H1 (cell line): ENCODE results near the gene OLR1. TPM values are rescaled to one million over a fixed set of nuclear protein-coding genes. Genes with fewer than 3 reads are reported as not detected.

Experiments
- CTCF ChIA-PET: fragments of 300-600 bp; sonication (Branson Sonifier 250); formaldehyde crosslinking; loops from one replicate; lab custom pipeline; 2021; ENCODE audit not compliant: partially characterized antibody; lab: Charles Lee
- POLR2A ChIA-PET: fragments of 300-600 bp; sonication (Branson Sonifier 250); formaldehyde crosslinking; loops from one replicate; lab custom pipeline; 2021; ENCODE audit warnings: inconsistent platforms; ENCODE audit not compliant: partially characterized antibody; lab: Charles Lee
- DNase-seq, 2 experiments: peaks; one replicate each; pipeline versions ENCODE4 v3.0.0 to v3.0.0-alpha.2; 2010 to 2022; ENCODE audit warnings: low spot score in 2 of 2, low read depth in 1 of 2, mixed read lengths in 1 of 2
- FAIRE-seq: peaks from 2 replicates; lab custom pipeline; 2011; peaks lifted over from hg19 to GRCh38; lab: Jason Lieb, UNC
- H2AFZ ChIP-seq: 2 replicates; pipeline ENCODE4 v1.8.1; 2012; ENCODE audit warnings: low read length, inconsistent platforms
- H2AK5ac ChIP-seq: 2 replicates; pipeline ENCODE4 v1.6.1; 2013; ENCODE audit warnings: low read depth, low read length
- H2BK120ac ChIP-seq: replicated peaks from 2 replicates; pipeline ENCODE3; 2013; ENCODE audit warnings: low read depth, low read length, inconsistent platforms
- H2BK12ac ChIP-seq: 2 replicates; pipeline ENCODE4 v1.6.1; 2013; ENCODE audit warnings: low read depth, low read length
- H2BK15ac ChIP-seq: 2 replicates; pipeline ENCODE4 v1.6.1; 2013; ENCODE audit warnings: low read length
- H2BK20ac ChIP-seq: 2 replicates; pipeline ENCODE4 v1.6.1; 2013; ENCODE audit warnings: low read length
- H2BK5ac ChIP-seq: 2 replicates; pipeline ENCODE4 v1.6.1; 2013; ENCODE audit warnings: low read depth, low read length
- H3K14ac ChIP-seq: 2 replicates; pipeline ENCODE4 v1.6.1; 2013; ENCODE audit warnings: inconsistent platforms; ENCODE audit not compliant: insufficient read length
- H3K18ac ChIP-seq: 2 replicates; pipeline ENCODE4 v1.6.1; 2013; ENCODE audit warnings: low read length; ENCODE audit errors: extremely low read depth
- H3K23ac ChIP-seq: 2 replicates; pipeline ENCODE4 v1.6.1; 2013; ENCODE audit warnings: inconsistent platforms; ENCODE audit not compliant: insufficient read length
- H3K23me2 ChIP-seq: 2 replicates; pipeline ENCODE4 v1.6.1; 2013; ENCODE audit warnings: low read depth, low read length
- H3K27ac ChIP-seq: 2 replicates; pipeline ENCODE4 v1.6.1; 2011; ENCODE audit warnings: low read depth, low read length, inconsistent platforms
- H3K27me3 ChIP-seq, 4 experiments: replicated peaks in 1 of 4; 1 replicate in 1 of 4; 2 replicates in 3 of 4; pipeline versions ENCODE4 v1.6.1 to v1.8.1; 2011 to 2013; ENCODE audit warnings: low read length in 3 of 4, mild to moderate bottlenecking in 3 of 4, inconsistent platforms in 2 of 4, mixed read lengths in 2 of 4, moderate library complexity in 1 of 4; ENCODE audit not compliant: control insufficient read depth in 3 of 4, insufficient read depth in 3 of 4; ENCODE audit errors: extremely low read depth in 1 of 4
- H3K36me3 ChIP-seq, 4 experiments: 2 replicates each; pipeline versions ENCODE4 v1.6.1 to v1.8.1; 2011 to 2013; ENCODE audit warnings: mild to moderate bottlenecking in 4 of 4, low read length in 3 of 4, moderate library complexity in 2 of 4, control low read depth in 1 of 4, inconsistent platforms in 1 of 4; ENCODE audit not compliant: insufficient read depth in 4 of 4, control insufficient read depth in 2 of 4
- H3K4ac ChIP-seq: replicated peaks from 2 replicates; pipeline ENCODE3; 2013; ENCODE audit warnings: low read length, low read depth, mixed read lengths, inconsistent platforms; ENCODE audit not compliant: insufficient read length
- H3K4me1 ChIP-seq, 4 experiments: replicated peaks in 1 of 4; 1 replicate in 1 of 4; 2 replicates in 3 of 4; pipeline versions ENCODE4 v1.6.1 to v1.8.1; 2011 to 2013; ENCODE audit warnings: low read length in 3 of 4, inconsistent platforms in 2 of 4, mixed read lengths in 1 of 4; ENCODE audit not compliant: insufficient read depth in 4 of 4, control insufficient read depth in 3 of 4
- H3K4me2 ChIP-seq, 2 experiments: 2 replicates each; pipeline versions ENCODE4 v1.6.1 to v1.8.1; 2011 to 2013; ENCODE audit warnings: low read depth in 2 of 2, low read length in 2 of 2, control low read depth in 1 of 2, inconsistent platforms in 1 of 2, mild to moderate bottlenecking in 1 of 2; ENCODE audit not compliant: insufficient read depth in 1 of 2
- H3K4me3 ChIP-seq, 4 experiments: fragments of 200-600, 300-600 bp in 1 of 4; sonication (generic), shearing (Covaris generic), sonication (Bioruptor Twin) in 1 of 4; 2 replicates each; pipeline versions ENCODE4 v1.5.1 to v1.8.1; 2011 to 2016; ENCODE audit warnings: low read length in 4 of 4, low read depth in 3 of 4, control low read depth in 2 of 4, inconsistent platforms in 2 of 4, mild to moderate bottlenecking in 2 of 4, mixed read lengths in 1 of 4, moderate library complexity in 1 of 4; ENCODE audit not compliant: insufficient read depth in 2 of 4; ENCODE audit errors: extremely low read depth in 1 of 4
- H3K56ac ChIP-seq: replicated peaks from 2 replicates; pipeline ENCODE3; 2013; ENCODE audit warnings: low read depth, mild to moderate bottlenecking, mixed read lengths, low read length, inconsistent platforms; ENCODE audit not compliant: insufficient read length
- H3K79me1 ChIP-seq: 2 replicates; pipeline ENCODE4 v1.6.1; 2013; ENCODE audit warnings: low read depth, low read length, control low read depth
- H3K79me2 ChIP-seq, 2 experiments: 2 replicates each; pipeline versions ENCODE4 v1.6.1 to v1.8.1; 2012 to 2013; ENCODE audit warnings: low read length in 2 of 2, mild to moderate bottlenecking in 2 of 2, inconsistent platforms in 1 of 2; ENCODE audit not compliant: insufficient read depth in 2 of 2, control insufficient read depth in 1 of 2
- H3K9ac ChIP-seq, 4 experiments: replicated peaks in 1 of 4; 1 replicate in 1 of 4; 2 replicates in 3 of 4; pipeline versions ENCODE4 v1.6.1 to v1.8.1; 2011 to 2013; ENCODE audit warnings: low read depth in 3 of 4, low read length in 3 of 4, control low read depth in 2 of 4, mild to moderate bottlenecking in 2 of 4, moderate library complexity in 2 of 4, inconsistent platforms in 1 of 4; ENCODE audit errors: extremely low read depth in 1 of 4
- H3K9me3 ChIP-seq, 2 experiments: 2 replicates each; pipeline versions ENCODE4 v1.6.1 to v1.8.1; 2012 to 2013; ENCODE audit warnings: mild to moderate bottlenecking in 2 of 2, moderate library complexity in 2 of 2, control low read depth in 1 of 2, inconsistent platforms in 1 of 2, low read depth in 1 of 2, low read length in 1 of 2, mixed read lengths in 1 of 2; ENCODE audit not compliant: insufficient read depth in 2 of 2
- H4K20me1 ChIP-seq, 2 experiments: replicated peaks in 1 of 2; 2 replicates each; pipeline versions ENCODE3 to v1.8.1; 2011 to 2013; ENCODE audit warnings: inconsistent platforms in 2 of 2, low read length in 2 of 2, mild to moderate bottlenecking in 1 of 2; ENCODE audit not compliant: insufficient read depth in 2 of 2, control insufficient read depth in 1 of 2
- H4K5ac ChIP-seq: 2 replicates; pipeline ENCODE4 v1.6.1; 2013; ENCODE audit warnings: low read length, low read depth, mixed read lengths, inconsistent platforms; ENCODE audit not compliant: insufficient read length
- H4K8ac ChIP-seq: 2 replicates; pipeline ENCODE4 v1.8.0; 2013; ENCODE audit warnings: mild to moderate bottlenecking, moderate library complexity, low read length, inconsistent platforms; ENCODE audit not compliant: insufficient read depth; ENCODE audit errors: extremely low read depth
- H4K91ac ChIP-seq: replicated peaks from 2 replicates; pipeline ENCODE3; 2013; ENCODE audit warnings: low read length, mixed read lengths, inconsistent platforms; ENCODE audit not compliant: insufficient read length
- ATF2 ChIP-seq: IDR thresholded peaks from 2 replicates; pipeline ENCODE4 v1.6.1; 2012; ENCODE audit warnings: low read length, inconsistent platforms
- EP300 ChIP-seq, 2 experiments: IDR thresholded peaks; 1 replicate in 1 of 2; 2 replicates in 1 of 2; pipeline ENCODE4 v1.6.1; 2011 to 2012; ENCODE audit warnings: low read depth in 2 of 2, low read length in 2 of 2, mild to moderate bottlenecking in 2 of 2, borderline replicate concordance in 1 of 2, inconsistent platforms in 1 of 2, moderate library complexity in 1 of 2
- EZH2 ChIP-seq: fragments of 200-600 bp; sonication (generic); IDR thresholded peaks from 2 replicates; pipeline ENCODE4 v1.7.1; 2012; ENCODE audit warnings: low read depth, mild to moderate bottlenecking, moderate library complexity, low read length, inconsistent platforms; ENCODE audit not compliant: severe bottlenecking
- HDAC2 ChIP-seq, 2 experiments: fragments of 300-600 bp in 1 of 2; sonication (generic) in 1 of 2; IDR thresholded peaks; 2 replicates each; pipeline ENCODE4 v1.6.1; 2011 to 2012; ENCODE audit warnings: low read depth in 2 of 2, low read length in 2 of 2, mild to moderate bottlenecking in 2 of 2, moderate library complexity in 2 of 2, borderline replicate concordance in 1 of 2, inconsistent platforms in 1 of 2
- KDM1A ChIP-seq: fragments of 200-600, 300-600 bp; sonication (generic); IDR thresholded peaks from 2 replicates; pipeline ENCODE4 v1.7.1; 2016; ENCODE audit warnings: mild to moderate bottlenecking, low read length, borderline replicate concordance
- POLR2A ChIP-seq, 2 experiments: IDR thresholded peaks; 1 replicate in 1 of 2; 2 replicates in 1 of 2; pipeline ENCODE4 v1.6.1; 2011; ENCODE audit warnings: low read depth in 2 of 2, low read length in 2 of 2, mild to moderate bottlenecking in 2 of 2; ENCODE audit errors: control extremely low read depth in 1 of 2
- RBBP5 ChIP-seq: IDR thresholded peaks from 2 replicates; pipeline ENCODE4 v1.7.1; 2012; ENCODE audit warnings: low read depth, mild to moderate bottlenecking, inconsistent platforms, low read length, moderate library complexity, borderline replicate concordance
- SIN3A ChIP-seq, 2 experiments: IDR thresholded peaks in 1 of 2; conservative IDR thresholded peaks in 1 of 2; 2 replicates each; pipeline ENCODE4 v1.6.1; 2011 to 2012; ENCODE audit warnings: low read length in 2 of 2, improper control_type of control experiment in 1 of 2, low read depth in 1 of 2, mild to moderate bottlenecking in 1 of 2
- SIRT6 ChIP-seq: IDR thresholded peaks from one replicate; pipeline ENCODE4 v1.7.1; 2012; ENCODE audit warnings: low read length, inconsistent platforms
- SUZ12 ChIP-seq: fragments of 200-600 bp; sonication (generic); IDR thresholded peaks from 2 replicates; pipeline ENCODE4 v1.6.1; 2012; ENCODE audit warnings: mild to moderate bottlenecking, inconsistent platforms, low read length, moderate library complexity, mixed read lengths
- WGBS, 2 experiments: shearing (Covaris generic) in 1 of 2; methylation state at CpG; one replicate each; pipeline versions ENCODE4 v1.1.6 to v1.1.7; 2013 to 2015; ENCODE audit warnings: low lambda C conversion rate in 2 of 2, mixed read lengths in 2 of 2, inconsistent platforms in 1 of 2, low coverage in 1 of 2, missing lambda C conversion rate in 1 of 2; ENCODE audit not compliant: insufficient replicate concordance in 2 of 2, insufficient coverage in 1 of 2, insufficient read length in 1 of 2; ENCODE audit errors: extremely low coverage in 1 of 2, missing lambda C conversion rate in 1 of 2; 5-methylcytosine and 5-hydroxymethylcytosine counted together
- polyA plus RNA-seq, 7 experiments: library from polyadenylated mRNA; depleted of rRNA in 3 of 7; stranded (reverse) in 5 of 7; unstranded in 2 of 7; fragments of >200 nt in 5 of 7; fragments of 200-250 nt in 2 of 7; gene quantifications; 1 replicate in 5 of 7; 2 replicates in 1 of 7; 4 replicates in 1 of 7; pipeline versions ENCODE4 v1.2.1 to v1.2.3, GENCODE V29; 2011 to 2013; ENCODE audit warnings: missing spikeins in 2 of 7, mixed read lengths in 2 of 7
- total RNA-seq: library from RNA; stranded (reverse); fragmentation: NEBNext Ultra II Directional; extraction: Animal tissue kit (Norgen Biotek cat#: 25700); gene quantifications from 2 replicates; pipeline ENCODE4 v1.2.1, GENCODE V29; 2021

Gene OLR1
- total and polyA plus RNA-seq, 2 of the 8 experiments (the other 6 are each of a cell fraction or from before 2014, with no cell fraction given), result not detected

- Histone ChIP-seq H3K23ac (no peak overlapping the region), H4K5ac (no peak overlapping the region), H3K4ac (no peak overlapping the region), H3K56ac (no peak overlapping the region), H2BK15ac (no peak overlapping the region), H3K27ac (no peak overlapping the region), H3K79me2 (no peaks in the 10 kb centered on the region), H3K18ac (no peak overlapping the region), H3K27me3 (no peaks in the 10 kb centered on the region), H3K23me2 (no peaks in the 10 kb centered on the region), H3K4me3 (no peak overlapping the region), H2AK5ac (no peak overlapping the region), H3K9ac (no peak overlapping the region), H3K4me2 (no peak overlapping the region), H3K4me1 (no peaks in the 10 kb centered on the region), H2BK5ac (no peak overlapping the region), H4K91ac (no peak overlapping the region), H4K20me1 (no peaks in the 10 kb centered on the region), H3K79me1 (no peaks in the 10 kb centered on the region), H2AFZ (no peak overlapping the region), H3K36me3 (no peaks in the 10 kb centered on the region), H2BK20ac (no peak overlapping the region), H4K8ac (no peak overlapping the region), H3K14ac (no peak overlapping the region), H3K9me3 (peaks cover 0 to 3% of the 10 kb centered on the region in 2 experiments; a peak in 1 of 4 replicates), H2BK12ac (no peak overlapping the region), H2BK120ac (no peak overlapping the region)
- CTCF ChIA-PET, result interaction anchor here (0.7 to 2.0 kb wide), 6 partner anchors 10 to 393 kb away, joined by 3 to 13 read pairs (median 4); no protein-coding TSS in a partner anchor
- DNase-seq (no peak), FAIRE-seq (no peak)
- 0% methylated on average over 1 of the region's 1 CpG; no CpG with 5 or more reads in 1 of the 2 experiments for WGBS, 2 experiments
- POLR2A ChIA-PET, result interaction anchor here (0.5 to 0.9 kb wide), 2 partner anchors 10 to 262 kb away, joined by 3 read pairs; partner anchors contain the start of gene KLRF2
- TF ChIP-seq POLR2A (IDR thresholded peaks at IDR 0.05; ENCODE audit: control extremely low read depth in 1 of 2, low read depth in 2 of 2, low read length in 2 of 2) (no peak), SIN3A (conservative IDR thresholded peaks at IDR 0.05 in 1 of 2, IDR thresholded peaks at IDR 0.05 in 1 of 2; ENCODE audit: low read depth in 1 of 2, low read length in 2 of 2) (no peak), HDAC2 (IDR thresholded peaks at IDR 0.05; ENCODE audit: borderline replicate concordance in 1 of 2, low read depth in 2 of 2, low read length in 2 of 2) (no peak), EZH2 (no peak), RBBP5 (no peak), EP300 (IDR thresholded peaks at IDR 0.05; ENCODE audit: borderline replicate concordance in 1 of 2, low read depth in 2 of 2, low read length in 2 of 2) (no peak), SIRT6 (no peak), ATF2 (no peak), SUZ12 (no peak), KDM1A (no peak)
These were observed 28.8 kb downstream of the OLR1 start for GRCh38 chr12:10142976-10143589.
